GM20431 (cell line): ENCODE results near the gene TAF11L4.
"Not testable (repeated sequence)": the region's sequence is repeated elsewhere in the genome, so short reads cannot be mapped to it uniquely, and the experiment has no call there.

ENCODE experiments used
- in situ Hi-C: fragments of 300-500 bp; cut with MseI, MboI; formaldehyde crosslinking; loops from one replicate; pipeline ENCODE4 v1.15.0; 2020; ENCODE audit warnings: low sequenced_read_pairs; ENCODE audit not compliant: unreplicated experiment

The TAF11L4 gene

DNA sequence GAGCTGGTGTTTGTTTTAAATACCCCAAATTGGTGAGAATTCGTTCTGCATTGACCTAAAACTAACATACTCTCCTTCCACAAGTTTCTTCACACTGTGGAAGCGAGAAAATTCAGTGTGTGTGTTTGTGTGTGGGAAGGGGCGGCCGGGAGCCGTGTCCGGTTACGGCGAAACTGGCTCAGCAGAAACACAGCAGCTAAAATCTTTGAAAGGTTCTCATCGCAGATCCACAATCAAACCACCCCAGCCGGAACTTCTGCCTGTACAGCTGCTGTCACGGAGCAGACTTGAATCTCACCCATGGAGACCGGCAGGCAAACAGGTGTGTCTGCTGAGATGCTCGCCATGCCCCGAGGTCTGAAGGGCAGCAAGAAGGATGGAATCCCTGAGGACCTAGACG is at the start of gene TAF11L4:
Gene TAF11L4 (plus strand): TSS at position 301 of the 400 bp plus-strand sequence.
- in situ Hi-C loops = not testable (repeated sequence)

DNA sequence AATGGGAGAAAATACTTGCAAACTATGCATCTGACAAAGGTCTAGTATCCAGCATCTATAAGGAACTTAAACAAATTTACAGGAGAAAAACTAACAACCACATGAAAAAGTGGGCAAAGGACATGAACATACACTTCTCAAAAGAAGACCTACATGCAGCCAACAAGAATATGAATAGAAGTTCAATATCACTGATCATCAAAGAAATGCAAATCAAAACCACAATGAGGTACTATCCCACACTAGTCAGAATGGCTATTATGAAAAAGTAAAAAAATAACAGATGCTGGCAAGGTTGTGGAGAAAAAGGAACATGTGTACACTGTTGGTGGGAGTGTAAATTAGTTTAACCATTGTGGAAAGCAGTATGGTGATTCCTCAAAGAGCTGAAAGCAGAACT is 46.5 kb upstream of the TAF11L4 start:
- in situ Hi-C loops = not testable (repeated sequence)

DNA sequence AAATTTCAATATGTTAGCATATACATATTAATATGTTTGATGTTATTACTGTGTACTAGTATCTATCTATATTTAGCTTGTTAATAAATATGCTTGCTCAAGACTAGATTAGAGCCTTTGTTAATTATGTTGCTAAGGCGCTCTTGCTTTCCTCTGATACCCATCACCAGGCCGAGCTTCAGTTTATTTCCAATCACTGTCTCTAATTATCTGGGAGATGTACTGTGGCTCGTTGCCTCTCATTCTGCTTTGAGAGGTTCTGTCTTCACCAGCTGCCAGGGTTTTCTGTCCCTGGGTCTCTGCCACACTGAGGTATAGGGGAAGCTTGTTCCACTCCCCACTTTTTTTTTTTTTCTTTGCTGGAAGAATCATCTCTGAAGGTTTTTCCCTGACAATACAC is 44.6 kb upstream of the TAF11L4 start:
- in situ Hi-C loops = no loop called here

DNA sequence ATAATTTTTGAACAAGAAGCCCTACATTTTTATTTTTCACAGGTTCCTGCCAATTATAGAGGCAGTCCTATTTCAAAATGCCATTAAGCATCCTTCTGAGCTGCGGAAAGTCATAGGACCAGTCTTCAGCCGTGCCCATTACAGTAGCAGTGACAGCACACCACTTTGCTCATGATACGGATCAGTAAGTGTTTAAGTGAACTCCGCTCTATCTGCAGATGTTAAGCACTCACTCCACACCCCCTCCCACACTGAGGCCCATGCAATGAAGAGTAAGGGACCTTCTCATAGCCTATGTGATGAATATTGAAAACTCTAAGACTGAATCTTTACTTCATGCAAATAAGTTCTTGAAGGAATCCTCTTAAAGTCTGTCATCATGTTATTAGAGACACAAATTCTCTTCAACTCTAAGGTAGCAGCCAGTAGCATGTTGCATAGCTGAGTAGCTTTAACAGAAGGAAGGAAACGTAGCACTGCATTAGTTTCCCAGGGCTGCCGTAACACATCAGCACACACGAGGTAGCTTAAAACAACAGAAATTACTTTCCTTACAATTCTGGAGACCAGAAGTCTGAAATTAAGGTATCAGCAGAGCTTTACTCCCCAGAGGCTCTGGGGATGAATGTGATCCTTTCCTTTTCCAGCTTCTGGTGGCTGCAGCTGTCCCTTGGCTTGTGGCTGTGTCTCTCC is 43.9 kb upstream of the TAF11L4 start:
- in situ Hi-C loops = no loop called here

DNA sequence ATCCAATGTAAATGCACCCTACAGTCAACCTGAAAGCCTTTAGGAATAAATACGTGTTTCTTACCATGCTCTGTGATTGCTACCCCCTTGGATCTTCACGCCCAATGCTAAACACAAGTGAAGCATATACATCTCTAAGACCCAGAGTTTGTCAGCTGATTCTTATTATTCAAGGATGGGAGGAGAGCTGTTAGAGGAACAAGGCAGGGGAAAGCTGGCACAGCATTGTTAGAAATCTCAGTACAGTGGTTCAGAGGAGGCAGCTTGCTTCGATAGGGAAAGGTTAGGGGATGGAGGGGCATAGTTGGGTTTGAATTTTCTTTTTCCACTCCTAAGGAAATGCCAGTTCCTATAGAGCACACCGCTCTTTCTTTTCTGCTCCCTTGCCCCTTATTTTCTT is 40.2 kb upstream of the TAF11L4 start:
- in situ Hi-C loops = no loop called here

DNA sequence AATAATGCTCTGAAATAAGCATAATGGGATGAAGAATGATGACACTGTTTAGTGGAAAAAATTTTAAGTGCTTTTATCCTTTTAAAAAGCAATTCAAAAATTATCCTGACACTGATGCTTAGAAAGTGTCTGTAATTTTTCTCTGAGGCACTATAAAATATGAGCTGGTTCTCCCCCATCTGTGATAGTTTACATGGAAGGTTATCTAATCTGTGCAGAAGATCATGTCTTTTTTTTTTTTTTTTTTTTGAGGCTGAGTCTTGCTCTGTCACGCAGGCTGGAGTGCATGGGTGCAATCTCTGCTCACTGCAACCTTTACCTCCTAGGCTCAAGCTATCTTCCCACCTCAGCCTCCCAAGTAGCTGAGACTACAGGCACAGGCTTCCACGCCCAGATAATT is 38.8 kb upstream of the TAF11L4 start:
- in situ Hi-C loops = no loop called here

- in situ Hi-C loops = not testable (repeated sequence)
Observed at GRCh38 chr5:17486464-17487173, 35.0 kb upstream of the TAF11L4 start.

DNA sequence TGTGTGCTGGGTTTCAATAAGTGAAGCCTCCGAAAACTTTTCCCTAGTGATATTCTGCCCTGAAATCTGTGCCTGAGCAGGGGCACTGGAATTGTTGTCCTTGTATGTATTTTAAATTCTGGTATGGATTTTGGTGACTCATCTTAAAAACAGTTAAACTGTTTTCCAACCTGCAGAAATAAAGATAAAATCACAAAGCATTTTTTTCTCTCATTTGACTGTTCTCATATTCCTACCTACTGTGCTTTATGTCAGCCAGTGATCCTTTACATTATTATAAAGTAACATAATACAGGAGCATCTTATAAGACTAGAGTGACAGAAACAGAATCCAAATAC is 34.5 kb upstream of the TAF11L4 start:
- in situ Hi-C loops = no loop called here

DNA sequence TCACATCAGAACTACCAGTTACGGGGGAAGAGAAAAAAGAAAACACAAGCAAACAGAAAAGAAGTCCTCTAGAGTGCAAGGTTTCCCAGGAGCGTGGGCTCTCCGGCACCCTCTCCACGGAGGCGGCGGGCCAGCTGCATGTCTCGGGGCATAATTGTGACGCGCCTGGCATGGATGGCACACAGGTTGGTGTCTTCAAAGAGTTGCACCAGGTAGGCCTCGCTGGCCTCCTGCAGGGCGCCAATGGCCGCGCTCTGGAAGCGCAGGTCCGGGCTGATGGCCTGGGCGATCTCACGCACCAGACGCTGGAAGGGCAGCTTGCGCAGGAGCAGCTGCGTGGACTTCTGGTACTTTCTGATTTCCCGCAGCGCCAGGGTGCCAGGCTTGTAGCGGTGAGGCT is 30.3 kb upstream of the TAF11L4 start:
- in situ Hi-C loops = not testable (repeated sequence)

DNA sequence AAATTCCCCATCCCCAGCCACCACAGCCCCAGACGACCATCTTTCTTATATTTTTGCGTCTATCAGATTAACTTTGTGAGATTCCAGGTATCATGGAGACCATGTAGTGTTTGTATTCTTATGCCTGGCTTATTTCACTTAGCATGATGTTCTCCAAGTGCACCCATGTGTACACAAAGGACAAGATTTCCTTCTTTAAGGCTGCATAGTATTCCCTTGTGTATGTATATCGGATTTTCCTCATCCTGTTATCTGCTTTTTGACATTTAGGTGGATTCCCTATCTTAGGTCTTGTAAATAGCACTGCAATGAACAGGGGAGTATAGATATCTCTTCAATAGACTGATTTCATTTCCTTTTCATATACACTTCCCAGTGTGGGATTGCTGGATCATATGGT is 28.8 kb upstream of the TAF11L4 start:
- in situ Hi-C loops = no loop called here

DNA sequence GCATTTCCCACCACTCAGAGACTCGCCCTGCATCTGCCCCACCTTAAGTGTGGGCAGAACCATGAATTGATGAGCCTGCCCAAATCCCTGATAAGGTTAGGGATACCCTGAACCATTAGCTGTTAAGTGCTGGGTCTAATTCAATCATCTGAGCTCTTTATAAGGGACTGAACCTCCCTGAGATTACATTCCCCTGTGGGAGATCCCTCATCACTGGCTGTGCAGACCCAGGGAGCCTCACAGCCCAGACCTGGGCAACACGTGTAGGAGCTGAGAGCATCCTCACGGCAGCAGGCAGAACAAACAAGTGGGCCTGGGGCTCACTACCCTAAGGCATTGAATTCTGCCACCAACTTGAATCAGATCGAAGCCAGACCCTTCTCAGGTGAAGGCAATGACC is 24.2 kb upstream of the TAF11L4 start:
- in situ Hi-C loops = no loop called here

GRCh38 chr5:17497931-17498330 is 23.7 kb upstream of the TAF11L4 start, which contains the start of gene TAF11L2:
Gene TAF11L2 (plus strand): TSS chr5:17498231.
- in situ Hi-C loops = not testable (repeated sequence)

DNA sequence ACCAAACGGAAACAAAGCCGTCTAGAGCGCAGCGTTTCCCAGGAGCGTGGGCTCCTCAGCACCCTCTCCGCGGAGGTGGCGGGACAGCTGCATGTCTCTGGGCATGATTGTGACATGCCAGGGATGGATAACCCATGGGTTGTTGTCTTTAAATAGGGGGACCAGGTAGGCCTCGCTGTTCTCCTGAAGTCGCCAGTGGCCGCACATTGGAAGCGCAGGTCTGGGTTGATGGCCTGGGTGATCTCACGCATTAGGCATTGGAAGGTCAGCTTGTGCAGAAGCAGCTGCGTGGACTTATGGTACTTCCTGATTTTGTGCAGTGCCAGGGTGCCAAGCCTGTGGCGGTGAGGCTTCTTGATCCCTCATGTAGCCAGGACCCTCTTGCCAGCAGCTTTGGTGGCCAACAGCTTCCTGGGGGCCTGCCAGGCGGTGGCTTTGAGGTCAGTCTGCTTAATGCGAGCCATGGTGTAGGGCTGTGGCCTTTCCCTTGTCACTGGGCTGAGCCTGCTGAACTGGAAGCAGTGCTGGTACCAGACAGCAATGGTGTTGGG is 9.8 kb upstream of the TAF11L4 start:
- in situ Hi-C loops = no loop called here

DNA sequence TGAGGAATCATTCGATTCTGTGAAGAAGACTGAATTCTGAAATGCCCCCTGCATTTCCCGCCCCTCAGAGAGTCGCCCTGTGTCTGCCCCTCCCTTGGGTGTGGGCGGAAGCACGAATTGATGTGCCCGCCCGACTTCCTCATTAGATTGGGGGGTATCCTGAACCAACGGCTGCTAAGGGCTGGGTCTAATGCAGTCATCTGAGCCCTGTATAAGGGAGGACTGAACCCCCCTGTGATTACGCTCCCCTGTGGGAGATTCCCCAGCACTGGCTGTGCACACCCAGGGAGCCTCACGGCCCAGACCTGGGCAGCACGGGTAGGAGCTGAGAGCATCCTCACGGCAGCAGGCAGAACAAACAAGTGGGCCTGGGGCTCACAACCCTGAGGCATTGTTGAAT is 4.1 kb upstream of the TAF11L4 start:
- in situ Hi-C loops = not testable (repeated sequence)

DNA sequence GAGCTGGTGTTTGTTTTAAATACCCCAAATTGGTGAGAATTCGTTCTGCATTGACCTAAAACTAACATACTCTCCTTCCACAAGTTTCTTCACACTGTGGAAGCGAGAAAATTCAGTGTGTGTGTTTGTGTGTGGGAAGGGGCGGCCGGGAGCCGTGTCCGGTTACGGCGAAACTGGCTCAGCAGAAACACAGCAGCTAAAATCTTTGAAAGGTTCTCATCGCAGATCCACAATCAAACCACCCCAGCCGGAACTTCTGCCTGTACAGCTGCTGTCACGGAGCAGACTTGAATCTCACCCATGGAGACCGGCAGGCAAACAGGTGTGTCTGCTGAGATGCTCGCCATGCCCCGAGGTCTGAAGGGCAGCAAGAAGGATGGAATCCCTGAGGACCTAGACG is 3.5 kb upstream of the TAF11L4 start, which contains the start of gene TAF11L3:
Gene TAF11L3 (plus strand): TSS at position 301 of the 400 bp plus-strand sequence.
- in situ Hi-C loops = not testable (repeated sequence)

DNA sequence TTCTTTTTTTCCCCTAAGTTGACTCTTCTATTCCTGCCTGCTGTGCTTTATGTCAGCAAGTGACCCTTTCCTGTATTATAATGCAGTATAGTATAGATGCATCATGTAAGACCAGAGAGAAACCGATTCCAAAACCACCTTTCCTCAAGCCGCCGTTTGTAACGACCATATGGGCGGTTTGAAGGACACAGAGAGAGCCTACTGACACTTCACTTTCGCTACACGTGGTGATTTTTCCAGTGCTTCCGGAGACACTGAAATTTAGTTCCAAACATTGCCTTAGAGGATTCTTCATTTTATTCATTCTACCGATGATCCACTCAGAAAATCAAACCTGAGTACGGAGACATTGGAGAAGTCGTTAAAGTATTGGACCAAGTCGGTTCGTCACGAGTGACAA is 2.1 kb upstream of the TAF11L4 start:
- in situ Hi-C loops = not testable (repeated sequence)

- in situ Hi-C loops = not testable (repeated sequence)
Observed at GRCh38 chr5:17524935-17525334, 3.3 kb downstream of the TAF11L4 start, which contains the start of gene TAF11L5. Gene TAF11L5 (plus strand): TSS chr5:17525235.

DNA sequence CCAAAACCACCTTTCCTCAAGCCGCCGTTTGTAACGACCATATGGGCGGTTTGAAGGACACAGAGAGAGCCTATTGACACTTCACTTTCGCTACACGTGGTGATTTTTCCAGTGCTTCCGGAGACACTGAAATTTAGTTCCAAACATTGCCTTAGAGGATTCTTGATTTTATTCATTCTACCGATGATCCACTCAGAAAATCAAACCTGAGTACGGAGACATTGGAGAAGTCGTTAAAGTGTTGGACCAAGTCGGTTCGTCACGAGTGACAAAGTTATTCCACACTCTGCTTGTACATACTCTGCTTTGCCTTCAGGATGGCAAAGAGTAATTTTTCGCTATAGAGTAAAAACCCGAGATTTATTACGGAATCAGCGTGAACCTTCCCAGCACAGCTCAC is 4.9 kb downstream of the TAF11L4 start:
- in situ Hi-C loops = not testable (repeated sequence)

DNA sequence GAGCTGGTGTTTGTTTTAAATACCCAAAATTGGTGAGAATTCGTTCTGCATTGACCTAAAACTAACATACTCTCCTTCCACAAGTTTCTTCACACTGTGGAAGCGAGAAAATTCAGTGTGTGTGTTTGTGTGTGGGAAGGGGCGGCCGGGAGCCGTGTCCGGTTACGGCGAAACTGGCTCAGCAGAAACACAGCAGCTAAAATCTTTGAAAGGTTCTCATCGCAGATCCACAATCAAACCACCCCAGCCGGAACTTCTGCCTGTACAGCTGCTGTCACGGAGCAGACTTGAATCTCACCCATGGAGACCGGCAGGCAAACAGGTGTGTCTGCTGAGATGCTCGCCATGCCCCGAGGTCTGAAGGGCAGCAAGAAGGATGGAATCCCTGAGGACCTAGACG is 6.8 kb downstream of the TAF11L4 start, which contains the start of gene TAF11L6:
Gene TAF11L6 (plus strand): TSS at position 301 of the 400 bp plus-strand sequence.
- in situ Hi-C loops = not testable (repeated sequence)
